22Rv1 (cell line): Measurements from ENCODE around the gene CDK5RAP2.

ENCODE experiments used
- CTCF ChIP-seq: fragments of 450-650 bp; IDR thresholded peaks from 2 replicates; pipeline ENCODE4 v1.5.1; 2017; ENCODE audit warnings: mild to moderate bottlenecking
- ZFX ChIP-seq: fragments of 450-650 bp; IDR thresholded peaks from 2 replicates; pipeline ENCODE4 v1.6.1; 2017; ENCODE audit warnings: antibody characterized with exemption, borderline replicate concordance

GRCh38 chr9:120564589-120564988 lies 15.4 kb downstream of the CDK5RAP2 start:
- TF ChIP-seq CTCF (no peak), ZFX (no peak)
